GM18870 (cell line): ENCODE measurements around the gene TMCO4.
"Not testable (repeated sequence)": the region's sequence is repeated elsewhere in the genome, so short reads cannot be mapped to it uniquely, and the experiment has no call there.

Experiments
- ATAC-seq: cut with Tn5 transposase; IDR thresholded peaks from one replicate; pipeline ENCODE4 v1.9.1; 2021; ENCODE audit warnings: moderate library complexity; ENCODE audit not compliant: unreplicated experiment

Gene TMCO4

GRCh38 chr1:19643602-19644394 is 155.9 kb downstream of the TMCO4 start, which contains the start of gene NBL1:
TSS of gene NBL1 (plus strand) at chr1:19644311. CDS start at chr1:19655031, 10,720 bp downstream.
- no peak for ATAC-seq

GRCh38 chr1:19643121-19643520 is 156.6 kb downstream of the TMCO4 start:
- no peak for ATAC-seq

DNA sequence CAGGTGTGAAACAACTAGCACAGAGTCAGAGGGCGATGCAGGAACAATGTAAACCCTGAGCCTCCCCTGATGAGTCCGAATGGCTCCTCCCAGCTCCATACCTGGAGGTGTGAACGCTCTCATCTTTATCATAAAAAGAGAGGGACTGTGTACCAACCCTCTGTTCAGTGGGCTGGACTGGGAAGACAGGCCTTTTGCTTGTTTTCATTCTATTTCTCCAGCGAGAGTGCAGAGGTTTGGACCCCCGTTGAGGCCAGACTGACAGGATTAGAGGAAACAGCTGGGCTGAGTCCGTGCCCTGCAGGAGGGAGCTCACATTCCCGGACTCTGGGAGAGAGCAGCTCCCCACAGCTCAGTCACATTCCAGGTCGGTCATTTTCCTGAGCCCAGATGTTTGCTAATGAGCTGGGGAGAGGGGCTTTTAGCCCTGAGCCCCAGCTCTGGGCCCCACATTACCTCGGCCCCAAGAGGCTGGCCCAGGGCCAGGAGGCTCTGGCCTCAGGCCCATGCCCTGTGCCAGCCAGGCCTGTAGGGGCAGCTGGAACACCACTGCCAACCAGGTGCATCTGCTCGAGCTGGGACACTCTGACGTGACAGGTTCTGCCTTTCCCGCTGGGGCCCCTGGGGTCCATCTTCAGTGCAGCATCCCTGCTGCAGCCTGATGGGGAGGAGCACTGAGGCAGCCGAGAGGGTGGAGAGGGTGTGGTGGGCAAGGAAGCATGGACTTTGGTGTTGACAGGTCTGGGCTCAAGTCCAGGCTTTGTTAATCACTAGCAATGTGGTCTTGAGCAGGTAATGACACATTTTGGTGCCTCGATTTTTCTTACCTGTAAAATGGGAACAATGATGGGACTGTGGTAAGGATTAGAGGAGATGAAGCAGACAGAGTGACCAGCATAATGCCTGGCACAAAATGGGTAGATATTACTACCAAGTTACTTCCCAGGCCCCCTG is 159.1 kb downstream of the TMCO4 start:
- no peak for ATAC-seq

DNA sequence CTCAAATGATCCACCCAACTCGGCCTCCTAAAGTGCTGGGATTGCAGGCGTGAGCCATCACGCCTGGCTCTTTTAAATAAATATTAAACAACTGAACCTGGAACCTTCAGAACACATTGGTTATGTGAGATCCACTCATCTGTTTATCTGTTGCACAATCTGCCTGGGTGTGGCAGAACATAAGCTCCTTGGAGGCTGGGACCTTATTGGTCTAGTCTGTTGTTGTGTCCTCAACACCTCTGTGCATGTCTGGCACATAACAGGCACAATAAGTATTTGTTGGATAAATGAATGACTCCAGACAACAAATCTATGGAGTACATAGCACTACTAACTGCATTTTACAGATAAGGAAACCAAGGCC is 159.7 kb downstream of the TMCO4 start:
- ATAC-seq = no peak

GRCh38 chr1:19639228-19639627 is 160.5 kb downstream of the TMCO4 start:
- ATAC-seq = not testable (repeated sequence)

GRCh38 chr1:19637606-19638005 is 162.1 kb downstream of the TMCO4 start:
- no peak for ATAC-seq

- not testable (repeated sequence) for ATAC-seq
Observed at GRCh38 chr1:19636749-19637148, 163.0 kb downstream of the TMCO4 start.

GRCh38 chr1:19636065-19636464 is 163.7 kb downstream of the TMCO4 start:
- ATAC-seq = no peak

- ATAC-seq = no peak
Observed at GRCh38 chr1:19635646-19636045, 164.1 kb downstream of the TMCO4 start.

DNA sequence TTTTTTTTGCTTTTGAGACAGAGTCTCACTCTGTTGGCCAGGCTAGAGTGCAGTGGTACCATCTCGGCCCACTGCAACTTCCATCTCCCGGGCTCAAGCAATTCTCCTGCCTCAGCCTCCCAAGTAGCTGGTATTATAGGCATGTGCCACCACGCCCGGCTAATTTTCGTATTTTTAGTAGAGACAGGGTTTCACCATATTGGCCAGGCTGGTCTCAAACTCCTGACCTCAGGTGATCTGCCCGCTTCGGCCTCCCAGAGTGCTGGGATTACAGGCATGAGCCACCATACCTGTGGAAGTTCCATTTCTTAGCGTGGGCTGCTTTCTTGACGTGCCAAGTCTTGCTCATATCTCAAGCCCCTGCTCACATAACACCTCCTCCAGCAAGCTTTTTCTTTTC is 164.7 kb downstream of the TMCO4 start:
- not testable (repeated sequence) for ATAC-seq

DNA sequence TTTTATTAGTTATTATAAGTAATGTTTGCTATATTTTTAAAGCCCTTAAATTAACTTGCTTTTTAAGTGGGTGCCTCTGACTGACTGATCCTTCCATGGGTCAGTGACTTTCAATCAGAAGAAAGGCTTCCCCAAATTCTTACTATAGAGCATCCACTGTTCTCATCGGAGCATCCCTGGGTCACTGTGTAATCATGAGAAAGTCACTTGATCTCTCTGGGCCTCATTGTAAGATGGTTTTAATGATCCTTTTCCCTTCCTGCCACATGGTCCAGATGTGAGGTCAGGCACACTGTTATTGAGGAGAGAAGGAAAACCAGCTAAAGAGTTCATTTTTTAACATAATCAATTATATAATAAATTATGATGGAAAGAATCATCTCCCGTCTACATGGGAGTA is 166.6 kb downstream of the TMCO4 start:
- ATAC-seq = no peak
